HG03457 (cell line): Measurements from ENCODE around the gene SNX9.
"Not testable (repeated sequence)": the region's sequence is repeated elsewhere in the genome, so short reads cannot be mapped to it uniquely, and the experiment has no call there.

ENCODE experiments used
- ATAC-seq: cut with Tn5 transposase; IDR thresholded peaks from one replicate; pipeline ENCODE4 v1.9.1; 2021; ENCODE audit warnings: moderate number of reproducible peaks; ENCODE audit not compliant: unreplicated experiment

Gene SNX9

DNA sequence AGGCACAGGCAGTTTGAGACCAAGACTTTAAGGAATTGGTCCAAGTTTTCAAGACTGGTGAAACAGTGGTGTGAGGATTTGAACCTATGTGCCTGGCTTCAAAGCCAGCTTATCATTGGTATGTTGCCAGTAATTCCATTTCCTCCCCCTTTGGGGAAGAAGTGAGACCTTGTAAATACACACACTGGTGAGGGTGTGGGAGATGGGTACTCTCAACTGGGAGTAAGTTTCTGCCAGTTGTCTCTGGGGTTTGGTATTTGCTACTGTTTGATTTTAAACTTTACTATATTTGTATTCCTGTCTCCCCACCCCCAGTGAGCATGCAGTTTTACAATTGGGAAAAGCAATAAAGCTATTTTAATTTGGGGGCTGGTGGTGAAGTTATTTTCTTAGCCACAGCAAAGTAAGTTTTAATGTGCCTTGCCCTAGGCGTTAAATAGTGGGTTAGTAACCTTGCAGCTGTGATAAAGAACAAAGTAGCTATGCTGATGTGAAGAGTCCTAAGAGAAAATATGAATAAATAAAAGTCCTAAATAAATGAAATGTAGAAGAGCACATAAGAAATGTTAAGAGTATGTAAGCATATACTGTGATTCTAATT lies 31.0 kb downstream of the SNX9 start:
- no peak for ATAC-seq

DNA sequence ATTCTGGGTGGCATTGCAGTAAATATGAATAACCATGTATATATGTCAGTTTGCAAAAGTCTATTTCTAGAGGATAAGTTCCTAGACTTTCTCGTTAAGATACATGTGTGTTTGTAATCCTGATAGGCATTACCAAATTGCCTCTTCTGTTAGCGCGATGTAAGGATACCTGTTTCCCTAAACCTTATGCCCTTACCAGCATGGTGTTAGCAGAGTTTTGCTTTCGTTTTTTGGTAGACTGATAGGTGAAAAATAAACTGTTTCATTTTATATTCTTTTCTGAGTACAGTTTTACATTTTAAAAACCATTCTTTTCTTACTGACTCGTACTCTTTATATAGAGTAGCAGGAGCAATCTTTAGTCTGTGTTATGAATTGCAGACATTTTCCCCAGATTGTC lies 32.3 kb downstream of the SNX9 start:
- no peak for ATAC-seq

GRCh38 chr6:157855804-157856203 lies 32.8 kb downstream of the SNX9 start:
- not testable (repeated sequence) for ATAC-seq

GRCh38 chr6:157858664-157859063 lies 35.6 kb downstream of the SNX9 start:
- not testable (repeated sequence) for ATAC-seq

DNA sequence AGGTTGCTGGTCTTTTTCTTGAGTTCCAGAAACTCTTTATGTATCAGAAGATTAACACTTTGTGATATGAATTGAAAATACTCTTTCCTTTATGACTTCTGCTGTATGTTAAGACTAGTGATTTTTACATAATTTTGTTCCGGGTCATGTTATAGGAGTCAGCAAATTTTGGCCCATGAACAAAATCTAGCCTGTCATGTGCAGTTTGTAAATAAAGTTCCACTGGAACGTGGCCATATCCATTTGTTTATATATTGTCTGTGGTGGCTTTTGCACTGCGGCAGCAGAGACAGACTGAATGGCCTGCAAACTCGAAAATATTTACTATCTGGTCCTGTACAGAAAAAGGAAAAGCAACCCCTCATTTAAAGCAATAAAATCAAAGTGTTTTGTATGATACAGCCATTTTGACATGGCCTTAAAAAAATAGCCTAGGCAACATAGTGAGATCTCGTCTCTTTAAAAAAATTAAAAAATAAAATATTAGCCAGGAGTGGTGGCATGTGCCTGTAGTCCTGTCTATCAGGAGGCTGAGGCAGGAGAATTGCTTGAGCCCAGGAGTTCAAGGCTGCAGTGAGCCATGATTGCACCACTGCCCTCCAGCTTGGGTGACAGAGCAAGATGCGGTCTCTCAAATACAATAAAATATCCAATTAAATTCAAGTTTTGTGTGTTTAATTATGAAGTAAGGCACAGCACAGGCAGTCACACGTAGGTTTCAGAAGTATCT lies 36.9 kb downstream of the SNX9 start:
- no peak for ATAC-seq

- ATAC-seq: no peak
Measured at GRCh38 chr6:157860505-157860991, 37.5 kb downstream of the SNX9 start.

GRCh38 chr6:157861184-157861583 lies 38.1 kb downstream of the SNX9 start:
- ATAC-seq: no peak

- ATAC-seq: no peak
Measured at GRCh38 chr6:157861814-157862213, 38.8 kb downstream of the SNX9 start.

DNA sequence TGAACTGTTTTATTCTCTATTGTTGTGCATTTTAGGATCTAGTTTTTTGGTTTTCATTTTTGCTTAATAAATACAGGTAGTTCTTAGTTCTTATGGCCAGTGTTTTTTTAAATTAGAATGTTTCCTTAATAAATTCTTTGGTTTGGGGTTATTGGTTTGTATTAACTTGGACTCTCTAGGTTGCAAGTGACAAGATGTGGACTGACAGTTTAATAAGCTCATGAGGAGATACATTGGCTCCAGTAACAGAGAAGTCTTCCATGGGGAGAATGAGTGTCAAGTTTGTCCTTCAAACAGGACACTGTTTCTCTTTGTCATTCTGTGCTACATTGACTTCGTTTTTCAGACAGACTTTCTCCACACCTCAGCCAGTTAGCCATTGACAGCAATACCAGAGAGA lies 39.7 kb downstream of the SNX9 start:
- ATAC-seq: no peak

GRCh38 chr6:157864185-157864761 lies 41.2 kb downstream of the SNX9 start:
- no peak for ATAC-seq

- ATAC-seq: no peak
Measured at GRCh38 chr6:157865249-157865648, 42.2 kb downstream of the SNX9 start.

GRCh38 chr6:157867155-157867559 lies 44.1 kb downstream of the SNX9 start:
- no peak for ATAC-seq

DNA sequence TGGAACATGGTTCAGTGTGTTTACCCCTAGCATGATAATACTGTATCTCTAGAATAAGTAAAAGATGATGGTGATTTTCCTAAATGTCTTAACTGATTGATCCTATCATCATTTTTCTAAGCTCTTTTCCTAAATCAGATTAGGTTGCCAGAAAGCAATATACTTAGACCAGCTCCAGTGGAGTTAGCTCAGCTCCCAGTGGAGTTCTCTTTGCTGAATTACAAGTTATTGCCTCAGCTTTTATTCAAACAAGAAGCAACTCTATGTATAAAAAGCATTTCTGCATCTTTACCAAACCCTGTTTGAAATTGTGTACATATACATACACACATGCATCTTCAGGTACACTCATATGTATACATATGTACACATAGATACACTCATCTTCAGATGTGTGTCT lies 44.9 kb downstream of the SNX9 start:
- ATAC-seq: no peak

- no peak for ATAC-seq
Measured at GRCh38 chr6:157868835-157869234, 45.8 kb downstream of the SNX9 start.

DNA sequence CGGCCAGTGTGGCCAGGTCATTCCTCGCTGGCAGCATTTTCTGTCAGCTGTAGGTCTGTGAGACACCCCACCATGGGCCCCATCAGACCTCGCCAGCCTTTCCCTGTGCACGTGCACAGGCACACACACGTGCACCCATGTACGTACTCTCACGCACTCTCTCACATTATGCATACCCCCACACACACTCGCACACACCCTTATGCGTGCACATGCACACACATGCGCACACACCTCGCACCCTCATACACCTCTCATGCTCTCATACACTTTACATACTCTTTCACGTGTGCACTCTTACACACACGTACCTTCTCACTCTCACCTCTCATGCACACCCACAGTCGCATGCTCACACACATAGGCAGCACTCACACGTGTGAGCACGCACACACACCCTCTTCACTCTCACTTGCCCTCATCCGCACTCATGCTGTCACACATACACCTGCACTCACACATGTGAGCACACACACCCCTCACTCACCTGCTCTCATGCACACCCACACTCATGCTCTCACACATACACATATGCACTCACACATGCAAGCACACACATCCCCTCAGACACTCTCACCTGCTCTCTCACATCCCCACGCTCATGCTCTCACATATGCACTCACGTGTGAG lies 46.7 kb downstream of the SNX9 start:
- no peak for ATAC-seq

- ATAC-seq: no peak
Measured at GRCh38 chr6:157873735-157874344, 50.8 kb downstream of the SNX9 start.

GRCh38 chr6:157877149-157877548 lies 54.1 kb downstream of the SNX9 start:
- no peak for ATAC-seq

DNA sequence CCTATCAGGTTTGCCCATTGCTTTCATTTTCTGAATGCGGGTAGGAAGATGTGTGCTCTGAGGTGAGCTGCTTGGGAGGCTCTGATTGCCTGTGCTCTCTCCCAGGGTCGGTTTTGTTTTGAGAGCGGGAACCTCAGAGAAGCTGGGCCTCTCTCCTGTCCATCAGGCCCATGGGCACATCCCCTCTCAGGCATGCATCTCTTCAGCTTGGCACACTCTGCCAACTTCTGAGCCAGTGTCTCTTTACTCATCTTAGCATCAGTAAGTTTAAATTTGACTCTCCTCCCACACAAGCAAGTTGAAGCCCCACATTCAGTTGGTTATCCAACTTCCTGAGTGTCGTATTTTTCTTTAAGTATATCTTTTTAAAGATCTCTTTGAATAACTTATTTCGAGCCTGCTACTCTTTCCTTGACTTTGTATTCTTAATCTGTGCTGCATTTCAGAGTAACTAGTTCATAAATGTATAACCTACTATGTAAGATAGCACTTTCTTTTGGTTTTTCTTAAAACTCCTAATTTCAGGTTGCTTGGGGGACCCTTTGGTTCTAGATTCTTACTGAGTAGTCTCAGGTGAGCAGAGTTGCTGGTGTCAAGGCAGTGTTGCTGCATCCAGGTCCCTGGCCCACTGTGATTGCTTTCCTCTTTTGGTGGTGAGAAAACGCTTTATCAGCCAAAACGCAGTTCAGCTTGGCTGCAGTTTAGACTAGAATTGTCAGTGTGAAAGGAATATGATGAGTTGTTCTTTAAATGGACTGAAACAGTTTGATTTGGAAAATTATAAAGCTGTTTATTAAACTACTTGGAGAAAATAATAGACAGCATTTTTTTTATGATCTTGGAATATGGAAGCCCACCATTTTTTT lies 54.8 kb downstream of the SNX9 start:
- ATAC-seq: no peak

GRCh38 chr6:157879034-157879872 lies 56.2 kb downstream of the SNX9 start:
- peak; percentile 75 for ATAC-seq

DNA sequence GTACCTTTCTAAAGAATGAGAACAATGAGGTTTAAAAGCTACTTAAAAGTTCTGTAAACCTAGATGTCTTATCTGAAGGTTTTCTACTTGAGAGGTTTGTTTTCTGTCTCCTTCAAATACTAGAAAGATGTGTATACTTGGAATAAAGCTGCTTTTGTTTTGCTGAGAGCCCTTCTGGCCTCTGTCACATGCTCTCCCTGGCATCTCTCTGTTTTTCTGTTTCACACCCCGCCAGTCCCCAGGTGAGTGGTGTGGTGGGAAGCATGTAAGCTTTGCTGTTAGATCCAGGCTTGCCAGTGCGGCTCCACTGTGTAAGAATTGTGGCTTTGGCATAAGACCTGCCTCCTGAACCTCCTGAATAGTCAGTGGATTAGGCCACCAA lies 56.8 kb downstream of the SNX9 start:
- ATAC-seq: peak; percentile 31
